ENCODE data around the gene NMNAT2. TPM values are rescaled to one million over a fixed set of nuclear protein-coding genes. Genes with fewer than 3 reads are reported as not detected.

The NMNAT2 gene
- total and polyA plus RNA-seq, 2 donors (not counting 3 experiments of a cell fraction or from before 2014, with no cell fraction given) = 0.28 to 0.38 TPM

- H3K4me1 ChIP-seq (ENCODE audit: control insufficient read depth, extremely low read depth, insufficient read depth, low read length) = peaks cover 7% of the 10 kb centered on the region
- intact Hi-C loops (cut with micrococcal nuclease) (no loop called here), dilution Hi-C loops (cut with MboI; ENCODE audit: extremely low pct_ligation_motif_present, low sequenced_read_pairs) (no loop called here)
- no peak overlapping the region for H3K4me3 ChIP-seq (replicated peaks in 1 of 3; ENCODE audit: insufficient read depth in 1 of 3, low read depth in 1 of 3, low read length in 3 of 3)
- DNase-seq (ENCODE audit: low read depth, low spot score) = peak; percentile 6
- H3K36me3 ChIP-seq (ENCODE audit: control insufficient read depth in 2 of 2, extremely low read depth in 1 of 2, insufficient read depth in 2 of 2, low read length in 2 of 2) = no peaks in the 10 kb centered on the region
- H3K27ac ChIP-seq (ENCODE audit: insufficient read depth, low read depth, low read length) = no peak overlapping the region
- TF ChIP-seq JUN (IDR thresholded peaks at IDR 0.05; ENCODE audit: borderline replicate concordance, insufficient read depth, insufficient read length, low read depth) (no peak), GATA2 (IDR thresholded peaks at IDR 0.05; ENCODE audit: insufficient read depth, insufficient read length, low read depth, low read length) (no peak), EZH2 (IDR thresholded peaks at IDR 0.05; ENCODE audit: borderline replicate concordance, low read depth, low read length, severe bottlenecking) (no peak), FOS (IDR thresholded peaks at IDR 0.05; ENCODE audit: borderline replicate concordance, insufficient read depth, low read length) (no peak), POLR2A (IDR thresholded peaks at IDR 0.05; ENCODE audit: low read depth, low read length) (no peak), POLR2AphosphoS5 (IDR thresholded peaks at IDR 0.05; ENCODE audit: insufficient read depth, low read depth, low read length) (no peak), MAX (IDR thresholded peaks at IDR 0.05; ENCODE audit: insufficient read depth, insufficient read length) (no peak), CTCF (IDR thresholded peaks at IDR 0.05; ENCODE audit: extremely low read depth in 1 of 2, insufficient read depth in 1 of 2, low read depth in 1 of 2, low read length in 2 of 2) (no peak), MYC (IDR thresholded peaks at IDR 0.05; ENCODE audit: low read depth, low read length) (no peak)
- no TSS peak for BruUV-seq (replicated peaks)
- ChIA-PET CTCF (no interaction called here), POLR2A (no interaction called here)
- no peaks in the 10 kb centered on the region for H3K9me3 ChIP-seq (replicated peaks; ENCODE audit: control insufficient read depth, insufficient read depth, low read length)
- peaks cover 5 to 7% of the 10 kb centered on the region in 2 experiments for H3K27me3 ChIP-seq (ENCODE audit: control insufficient read depth in 2 of 2, insufficient read depth in 2 of 2, low read length in 2 of 2)
- H3K9ac ChIP-seq (replicated peaks; ENCODE audit: extremely low read depth, insufficient read depth, low read length) = no peak overlapping the region
- no peaks in the 10 kb centered on the region for H4K20me1 ChIP-seq (replicated peaks; ENCODE audit: control insufficient read depth, extremely low read depth, insufficient read depth, low read length)
- H2AFZ ChIP-seq (ENCODE audit: low read depth, low read length) = no peak overlapping the region
- H3K9me1 ChIP-seq (replicated peaks; ENCODE audit: control insufficient read depth, extremely low read depth, insufficient read depth, low read length) = no peaks in the 10 kb centered on the region
- no peak overlapping the region for H3K4me2 ChIP-seq (ENCODE audit: insufficient read depth, low read length)
- FAIRE-seq = no peak
- no peaks in the 10 kb centered on the region for H3K79me2 ChIP-seq (ENCODE audit: control insufficient read depth, insufficient read depth, low read length)
These were observed 94.1 kb downstream of the NMNAT2 start for GRCh38 chr1:183323849-183324683.
